Measurements from ENCODE around the gene ITPKC. TPM values are rescaled to one million over a fixed set of nuclear protein-coding genes. Genes with fewer than 3 reads are reported as not detected.
A peak's percentile ranks its signal among the peaks of the same experiment; 100 is the strongest.

Gene ITPKC
- total and polyA plus RNA-seq, 9 of the 15 experiments (the other 6 are each of a cell fraction or from before 2014, with no cell fraction given) = 0.08 to 9.3 (median 5.8) TPM

DNA sequence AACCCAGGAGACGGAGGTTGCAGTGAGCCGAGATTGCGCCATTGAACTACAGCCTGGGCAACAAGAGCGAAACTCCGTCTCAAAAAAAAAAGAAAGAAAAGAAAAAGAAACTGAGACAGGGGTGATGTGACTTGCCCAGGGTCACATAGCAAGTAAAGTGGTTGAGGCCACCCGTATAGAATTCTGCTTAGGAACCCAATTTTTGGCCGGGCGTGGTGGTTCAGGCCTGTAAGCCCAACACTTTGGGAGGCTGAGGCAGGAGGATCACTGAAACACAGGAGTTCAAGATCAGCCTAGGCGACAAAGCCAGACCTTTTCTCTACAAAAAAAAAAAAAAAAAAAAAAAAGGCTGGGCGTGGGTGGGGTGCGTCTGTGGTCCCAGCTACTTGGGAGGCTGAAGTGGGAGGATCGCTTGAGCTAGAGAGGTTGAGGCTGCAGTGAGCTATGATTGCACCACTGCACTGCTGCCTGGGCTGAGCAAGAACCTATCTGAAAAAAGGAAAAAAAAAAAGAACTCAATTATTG is 35.4 kb downstream of the ITPKC start (continued):
- TF ChIP-seq ETV1 (tag; conservative IDR thresholded peaks at IDR 0.05; ENCODE audit: low read depth) (no peak), CBX5 (IDR thresholded peaks at IDR 0.05; ENCODE audit: borderline replicate concordance, low read depth) (no peak), SMARCA5 (IDR thresholded peaks at IDR 0.05) (0 out of 2 replicates have a peak, but pooled peaks have one; percentile 49), ZNF766 (CRISPR knock-in tag; conservative IDR thresholded peaks at IDR 0.05) (0 out of 2 replicates have a peak, but pooled peaks have one; percentile 43), PRPF4 (IDR thresholded peaks at IDR 0.05; ENCODE audit: insufficient read depth, low read depth, low read length, poor library complexity, severe bottlenecking) (no peak), MAFF (IDR thresholded peaks at IDR 0.05; ENCODE audit: low read length) (no peak)
- TF ChIP-seq, protein P1, sequence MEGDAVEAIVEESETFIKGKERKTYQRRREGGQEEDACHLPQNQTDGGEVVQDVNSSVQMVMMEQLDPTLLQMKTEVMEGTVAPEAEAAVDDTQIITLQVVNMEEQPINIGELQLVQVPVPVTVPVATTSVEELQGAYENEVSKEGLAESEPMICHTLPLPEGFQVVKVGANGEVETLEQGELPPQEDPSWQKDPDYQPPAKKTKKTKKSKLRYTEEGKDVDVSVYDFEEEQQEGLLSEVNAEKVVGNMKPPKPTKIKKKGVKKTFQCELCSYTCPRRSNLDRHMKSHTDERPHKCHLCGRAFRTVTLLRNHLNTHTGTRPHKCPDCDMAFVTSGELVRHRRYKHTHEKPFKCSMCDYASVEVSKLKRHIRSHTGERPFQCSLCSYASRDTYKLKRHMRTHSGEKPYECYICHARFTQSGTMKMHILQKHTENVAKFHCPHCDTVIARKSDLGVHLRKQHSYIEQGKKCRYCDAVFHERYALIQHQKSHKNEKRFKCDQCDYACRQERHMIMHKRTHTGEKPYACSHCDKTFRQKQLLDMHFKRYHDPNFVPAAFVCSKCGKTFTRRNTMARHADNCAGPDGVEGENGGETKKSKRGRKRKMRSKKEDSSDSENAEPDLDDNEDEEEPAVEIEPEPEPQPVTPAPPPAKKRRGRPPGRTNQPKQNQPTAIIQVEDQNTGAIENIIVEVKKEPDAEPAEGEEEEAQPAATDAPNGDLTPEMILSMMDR (IDR thresholded peaks at IDR 0.05 in 2 of 3, conservative IDR thresholded peaks at IDR 0.05 in 1 of 3; ENCODE audit: insufficient read depth in 2 of 3, low read depth in 1 of 3, low read length in 3 of 3) = no peak
- TF ChIP-seq, protein P2, sequence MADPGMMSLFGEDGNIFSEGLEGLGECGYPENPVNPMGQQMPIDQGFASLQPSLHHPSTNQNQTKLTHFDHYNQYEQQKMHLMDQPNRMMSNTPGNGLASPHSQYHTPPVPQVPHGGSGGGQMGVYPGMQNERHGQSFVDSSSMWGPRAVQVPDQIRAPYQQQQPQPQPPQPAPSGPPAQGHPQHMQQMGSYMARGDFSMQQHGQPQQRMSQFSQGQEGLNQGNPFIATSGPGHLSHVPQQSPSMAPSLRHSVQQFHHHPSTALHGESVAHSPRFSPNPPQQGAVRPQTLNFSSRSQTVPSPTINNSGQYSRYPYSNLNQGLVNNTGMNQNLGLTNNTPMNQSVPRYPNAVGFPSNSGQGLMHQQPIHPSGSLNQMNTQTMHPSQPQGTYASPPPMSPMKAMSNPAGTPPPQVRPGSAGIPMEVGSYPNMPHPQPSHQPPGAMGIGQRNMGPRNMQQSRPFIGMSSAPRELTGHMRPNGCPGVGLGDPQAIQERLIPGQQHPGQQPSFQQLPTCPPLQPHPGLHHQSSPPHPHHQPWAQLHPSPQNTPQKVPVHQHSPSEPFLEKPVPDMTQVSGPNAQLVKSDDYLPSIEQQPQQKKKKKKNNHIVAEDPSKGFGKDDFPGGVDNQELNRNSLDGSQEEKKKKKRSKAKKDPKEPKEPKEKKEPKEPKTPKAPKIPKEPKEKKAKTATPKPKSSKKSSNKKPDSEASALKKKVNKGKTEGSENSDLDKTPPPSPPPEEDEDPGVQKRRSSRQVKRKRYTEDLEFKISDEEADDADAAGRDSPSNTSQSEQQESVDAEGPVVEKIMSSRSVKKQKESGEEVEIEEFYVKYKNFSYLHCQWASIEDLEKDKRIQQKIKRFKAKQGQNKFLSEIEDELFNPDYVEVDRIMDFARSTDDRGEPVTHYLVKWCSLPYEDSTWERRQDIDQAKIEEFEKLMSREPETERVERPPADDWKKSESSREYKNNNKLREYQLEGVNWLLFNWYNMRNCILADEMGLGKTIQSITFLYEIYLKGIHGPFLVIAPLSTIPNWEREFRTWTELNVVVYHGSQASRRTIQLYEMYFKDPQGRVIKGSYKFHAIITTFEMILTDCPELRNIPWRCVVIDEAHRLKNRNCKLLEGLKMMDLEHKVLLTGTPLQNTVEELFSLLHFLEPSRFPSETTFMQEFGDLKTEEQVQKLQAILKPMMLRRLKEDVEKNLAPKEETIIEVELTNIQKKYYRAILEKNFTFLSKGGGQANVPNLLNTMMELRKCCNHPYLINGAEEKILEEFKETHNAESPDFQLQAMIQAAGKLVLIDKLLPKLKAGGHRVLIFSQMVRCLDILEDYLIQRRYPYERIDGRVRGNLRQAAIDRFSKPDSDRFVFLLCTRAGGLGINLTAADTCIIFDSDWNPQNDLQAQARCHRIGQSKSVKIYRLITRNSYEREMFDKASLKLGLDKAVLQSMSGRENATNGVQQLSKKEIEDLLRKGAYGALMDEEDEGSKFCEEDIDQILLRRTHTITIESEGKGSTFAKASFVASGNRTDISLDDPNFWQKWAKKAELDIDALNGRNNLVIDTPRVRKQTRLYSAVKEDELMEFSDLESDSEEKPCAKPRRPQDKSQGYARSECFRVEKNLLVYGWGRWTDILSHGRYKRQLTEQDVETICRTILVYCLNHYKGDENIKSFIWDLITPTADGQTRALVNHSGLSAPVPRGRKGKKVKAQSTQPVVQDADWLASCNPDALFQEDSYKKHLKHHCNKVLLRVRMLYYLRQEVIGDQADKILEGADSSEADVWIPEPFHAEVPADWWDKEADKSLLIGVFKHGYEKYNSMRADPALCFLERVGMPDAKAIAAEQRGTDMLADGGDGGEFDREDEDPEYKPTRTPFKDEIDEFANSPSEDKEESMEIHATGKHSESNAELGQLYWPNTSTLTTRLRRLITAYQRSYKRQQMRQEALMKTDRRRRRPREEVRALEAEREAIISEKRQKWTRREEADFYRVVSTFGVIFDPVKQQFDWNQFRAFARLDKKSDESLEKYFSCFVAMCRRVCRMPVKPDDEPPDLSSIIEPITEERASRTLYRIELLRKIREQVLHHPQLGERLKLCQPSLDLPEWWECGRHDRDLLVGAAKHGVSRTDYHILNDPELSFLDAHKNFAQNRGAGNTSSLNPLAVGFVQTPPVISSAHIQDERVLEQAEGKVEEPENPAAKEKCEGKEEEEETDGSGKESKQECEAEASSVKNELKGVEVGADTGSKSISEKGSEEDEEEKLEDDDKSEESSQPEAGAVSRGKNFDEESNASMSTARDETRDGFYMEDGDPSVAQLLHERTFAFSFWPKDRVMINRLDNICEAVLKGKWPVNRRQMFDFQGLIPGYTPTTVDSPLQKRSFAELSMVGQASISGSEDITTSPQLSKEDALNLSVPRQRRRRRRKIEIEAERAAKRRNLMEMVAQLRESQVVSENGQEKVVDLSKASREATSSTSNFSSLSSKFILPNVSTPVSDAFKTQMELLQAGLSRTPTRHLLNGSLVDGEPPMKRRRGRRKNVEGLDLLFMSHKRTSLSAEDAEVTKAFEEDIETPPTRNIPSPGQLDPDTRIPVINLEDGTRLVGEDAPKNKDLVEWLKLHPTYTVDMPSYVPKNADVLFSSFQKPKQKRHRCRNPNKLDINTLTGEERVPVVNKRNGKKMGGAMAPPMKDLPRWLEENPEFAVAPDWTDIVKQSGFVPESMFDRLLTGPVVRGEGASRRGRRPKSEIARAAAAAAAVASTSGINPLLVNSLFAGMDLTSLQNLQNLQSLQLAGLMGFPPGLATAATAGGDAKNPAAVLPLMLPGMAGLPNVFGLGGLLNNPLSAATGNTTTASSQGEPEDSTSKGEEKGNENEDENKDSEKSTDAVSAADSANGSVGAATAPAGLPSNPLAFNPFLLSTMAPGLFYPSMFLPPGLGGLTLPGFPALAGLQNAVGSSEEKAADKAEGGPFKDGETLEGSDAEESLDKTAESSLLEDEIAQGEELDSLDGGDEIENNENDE (IDR thresholded peaks at IDR 0.05; ENCODE audit: low read depth, low read length) = no peak
- TF ChIP-seq, protein P3, sequence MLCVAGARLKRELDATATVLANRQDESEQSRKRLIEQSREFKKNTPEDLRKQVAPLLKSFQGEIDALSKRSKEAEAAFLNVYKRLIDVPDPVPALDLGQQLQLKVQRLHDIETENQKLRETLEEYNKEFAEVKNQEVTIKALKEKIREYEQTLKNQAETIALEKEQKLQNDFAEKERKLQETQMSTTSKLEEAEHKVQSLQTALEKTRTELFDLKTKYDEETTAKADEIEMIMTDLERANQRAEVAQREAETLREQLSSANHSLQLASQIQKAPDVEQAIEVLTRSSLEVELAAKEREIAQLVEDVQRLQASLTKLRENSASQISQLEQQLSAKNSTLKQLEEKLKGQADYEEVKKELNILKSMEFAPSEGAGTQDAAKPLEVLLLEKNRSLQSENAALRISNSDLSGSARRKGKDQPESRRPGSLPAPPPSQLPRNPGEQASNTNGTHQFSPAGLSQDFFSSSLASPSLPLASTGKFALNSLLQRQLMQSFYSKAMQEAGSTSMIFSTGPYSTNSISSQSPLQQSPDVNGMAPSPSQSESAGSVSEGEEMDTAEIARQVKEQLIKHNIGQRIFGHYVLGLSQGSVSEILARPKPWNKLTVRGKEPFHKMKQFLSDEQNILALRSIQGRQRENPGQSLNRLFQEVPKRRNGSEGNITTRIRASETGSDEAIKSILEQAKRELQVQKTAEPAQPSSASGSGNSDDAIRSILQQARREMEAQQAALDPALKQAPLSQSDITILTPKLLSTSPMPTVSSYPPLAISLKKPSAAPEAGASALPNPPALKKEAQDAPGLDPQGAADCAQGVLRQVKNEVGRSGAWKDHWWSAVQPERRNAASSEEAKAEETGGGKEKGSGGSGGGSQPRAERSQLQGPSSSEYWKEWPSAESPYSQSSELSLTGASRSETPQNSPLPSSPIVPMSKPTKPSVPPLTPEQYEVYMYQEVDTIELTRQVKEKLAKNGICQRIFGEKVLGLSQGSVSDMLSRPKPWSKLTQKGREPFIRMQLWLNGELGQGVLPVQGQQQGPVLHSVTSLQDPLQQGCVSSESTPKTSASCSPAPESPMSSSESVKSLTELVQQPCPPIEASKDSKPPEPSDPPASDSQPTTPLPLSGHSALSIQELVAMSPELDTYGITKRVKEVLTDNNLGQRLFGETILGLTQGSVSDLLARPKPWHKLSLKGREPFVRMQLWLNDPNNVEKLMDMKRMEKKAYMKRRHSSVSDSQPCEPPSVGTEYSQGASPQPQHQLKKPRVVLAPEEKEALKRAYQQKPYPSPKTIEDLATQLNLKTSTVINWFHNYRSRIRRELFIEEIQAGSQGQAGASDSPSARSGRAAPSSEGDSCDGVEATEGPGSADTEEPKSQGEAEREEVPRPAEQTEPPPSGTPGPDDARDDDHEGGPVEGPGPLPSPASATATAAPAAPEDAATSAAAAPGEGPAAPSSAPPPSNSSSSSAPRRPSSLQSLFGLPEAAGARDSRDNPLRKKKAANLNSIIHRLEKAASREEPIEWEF (CRISPR knock-in tag; IDR thresholded peaks at IDR 0.05) = no peak
